ENCODE data around the gene CD55. TPM values are rescaled to one million over a fixed set of nuclear protein-coding genes. Genes with fewer than 3 reads are reported as not detected.
"Not testable (repeated sequence)": the region's sequence is repeated elsewhere in the genome, so short reads cannot be mapped to it uniquely, and the experiment has no call there.

The CD55 gene
- total and polyA plus RNA-seq, 5 donors: 39.7 to 93.4 (median 63.2) TPM

DNA sequence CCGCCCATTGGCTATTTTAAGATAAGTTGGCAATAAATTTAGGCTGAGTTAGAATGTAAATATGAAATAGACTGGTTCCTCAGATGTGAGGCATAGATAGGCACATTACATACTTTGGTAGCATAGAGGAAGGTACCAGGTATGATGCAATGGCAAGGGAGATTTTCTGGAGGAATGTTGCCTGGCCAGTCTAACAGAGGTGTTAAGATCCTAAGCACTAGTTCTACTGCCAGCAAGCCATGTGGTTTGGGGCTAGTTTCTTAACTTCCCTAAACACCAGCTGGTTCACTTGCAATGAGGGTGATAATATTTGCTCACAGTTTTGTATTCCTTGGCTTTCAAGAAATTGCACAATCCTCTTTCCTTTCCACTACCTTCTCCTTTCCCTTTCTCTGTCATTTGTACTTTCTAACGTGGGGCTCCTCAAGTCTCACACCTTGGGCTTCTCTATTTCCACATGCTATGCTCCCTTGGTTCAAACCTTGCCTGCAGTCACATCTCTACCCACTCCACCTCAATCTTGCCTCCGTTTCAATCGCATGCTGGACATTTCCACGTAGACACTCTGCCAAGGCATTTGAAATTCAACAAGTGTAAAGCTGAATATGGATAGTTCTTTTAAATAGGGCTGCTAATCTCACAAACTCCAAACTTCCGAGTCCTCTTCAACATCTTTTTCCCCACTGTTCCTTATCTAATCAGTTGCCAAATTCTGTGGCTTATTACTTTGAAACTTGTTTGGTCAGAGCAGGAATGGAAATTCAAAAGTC is 4.7 kb upstream of the CD55 start:
- WGBS: 30% methylated on average over 6 of the region's 6 CpGs
- ATAC-seq: no peak
- no peak for DNase-seq
- H3K27ac ChIP-seq (ENCODE audit: low read length): no peak overlapping the region
- no peak overlapping the region for H3K4me3 ChIP-seq (ENCODE audit: low read length)
- H3K27me3 ChIP-seq (ENCODE audit: control insufficient read depth, insufficient read depth): no peaks in the 10 kb centered on the region
- H3K4me1 ChIP-seq (ENCODE audit: control insufficient read depth, insufficient read depth, low read length): peaks cover 2% of the 10 kb centered on the region
- no peaks in the 10 kb centered on the region for H3K9me3 ChIP-seq (ENCODE audit: control insufficient read depth, low read length)
- intact Hi-C loops (cut with DNase I): no loop called here

DNA sequence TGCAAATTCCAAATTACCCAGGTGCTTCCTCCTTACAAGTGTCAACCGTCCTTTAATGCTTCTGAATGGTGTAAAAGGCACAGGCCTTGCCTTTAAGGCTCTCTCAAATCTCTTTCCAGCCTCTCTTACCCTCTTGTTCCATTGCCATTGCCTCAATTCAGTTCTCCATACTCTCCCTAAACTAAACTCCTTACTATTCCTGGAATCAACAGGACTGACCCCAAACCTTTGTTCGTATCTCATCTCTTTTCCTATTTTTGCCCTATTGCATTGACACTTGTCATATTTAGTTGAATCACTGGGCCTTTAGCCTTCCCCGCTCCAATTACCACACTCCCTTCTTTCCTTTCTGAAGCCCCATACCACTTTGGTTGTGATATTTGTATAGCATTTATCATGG is 3.9 kb upstream of the CD55 start:
- DNase-seq (no peak), ATAC-seq (no peak)
- Histone ChIP-seq H3K27ac (ENCODE audit: low read length) (no peak overlapping the region), H3K27me3 (ENCODE audit: control insufficient read depth, insufficient read depth) (no peaks in the 10 kb centered on the region), H3K4me3 (ENCODE audit: low read length) (no peak overlapping the region), H3K9me3 (ENCODE audit: control insufficient read depth, low read length) (no peaks in the 10 kb centered on the region), H3K4me1 (ENCODE audit: control insufficient read depth, insufficient read depth, low read length) (peaks cover 2% of the 10 kb centered on the region)
- intact Hi-C loops (cut with DNase I): no loop called here
- 86% methylated on average over 3 of the region's 3 CpGs for WGBS

DNA sequence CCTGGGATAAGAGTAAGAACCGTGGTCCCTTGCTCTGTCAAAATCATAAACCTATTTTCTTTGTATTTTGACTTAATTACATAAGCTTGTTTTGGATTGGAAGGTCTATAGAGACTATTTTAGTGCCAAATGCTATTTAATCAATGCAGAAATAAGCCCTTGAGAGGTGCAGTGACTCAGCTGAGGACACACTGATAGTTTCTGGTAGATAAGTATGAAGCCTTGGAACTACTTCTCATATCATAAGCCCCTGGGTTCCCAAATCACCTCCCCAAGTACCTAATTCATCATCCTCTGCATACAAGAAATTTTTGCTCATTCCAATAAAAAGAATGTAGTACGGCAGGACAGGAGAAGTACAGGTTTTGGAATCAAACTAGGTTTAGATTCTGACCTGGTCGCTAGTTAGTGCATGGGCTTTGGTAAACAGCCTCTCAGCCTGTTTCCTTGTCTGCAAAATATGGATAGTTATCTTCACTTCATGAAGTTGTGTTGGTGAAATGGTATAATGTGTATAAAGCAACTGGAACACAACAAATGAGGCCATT is 3.3 kb upstream of the CD55 start:
- WGBS: 84% methylated on average over 3 of the region's 3 CpGs
- Histone ChIP-seq H3K4me1 (ENCODE audit: control insufficient read depth, insufficient read depth, low read length) (no peaks in the 10 kb centered on the region), H3K27me3 (ENCODE audit: control insufficient read depth, insufficient read depth) (no peaks in the 10 kb centered on the region), H3K9me3 (ENCODE audit: control insufficient read depth, low read length) (no peaks in the 10 kb centered on the region), H3K4me3 (ENCODE audit: low read length) (no peak overlapping the region), H3K27ac (ENCODE audit: low read length) (no peak overlapping the region)
- ATAC-seq (no peak), DNase-seq (no peak)
- intact Hi-C loops (cut with DNase I): no loop called here

DNA sequence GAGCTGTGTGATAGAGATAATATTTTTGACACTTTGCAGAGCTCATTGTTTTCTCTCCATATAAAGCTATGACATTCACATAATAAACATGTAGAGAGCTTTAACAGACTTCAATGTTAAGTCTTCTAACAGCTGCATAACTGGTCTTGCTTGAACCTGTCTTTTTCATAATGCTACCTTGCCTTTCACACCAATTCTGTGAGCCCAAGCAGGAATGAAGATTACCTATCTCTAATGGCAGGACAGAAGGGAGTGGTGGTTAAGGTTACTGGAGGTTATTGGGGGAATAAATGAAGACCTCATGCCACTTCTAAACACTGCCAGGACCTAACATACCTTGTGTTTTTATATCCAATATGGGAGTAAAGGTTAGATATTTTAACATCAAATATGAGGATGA is 2.3 kb upstream of the CD55 start:
- no peaks in the 10 kb centered on the region for H3K9me3 ChIP-seq (ENCODE audit: control insufficient read depth, low read length)
- H3K27ac ChIP-seq (ENCODE audit: low read length): no peak overlapping the region
- no peak for ATAC-seq
- intact Hi-C loops (cut with DNase I): no loop called here
- H3K27me3 ChIP-seq (ENCODE audit: control insufficient read depth, insufficient read depth): no peaks in the 10 kb centered on the region
- DNase-seq: no peak
- no peaks in the 10 kb centered on the region for H3K4me1 ChIP-seq (ENCODE audit: control insufficient read depth, insufficient read depth, low read length)
- no peak overlapping the region for H3K4me3 ChIP-seq (ENCODE audit: low read length)

DNA sequence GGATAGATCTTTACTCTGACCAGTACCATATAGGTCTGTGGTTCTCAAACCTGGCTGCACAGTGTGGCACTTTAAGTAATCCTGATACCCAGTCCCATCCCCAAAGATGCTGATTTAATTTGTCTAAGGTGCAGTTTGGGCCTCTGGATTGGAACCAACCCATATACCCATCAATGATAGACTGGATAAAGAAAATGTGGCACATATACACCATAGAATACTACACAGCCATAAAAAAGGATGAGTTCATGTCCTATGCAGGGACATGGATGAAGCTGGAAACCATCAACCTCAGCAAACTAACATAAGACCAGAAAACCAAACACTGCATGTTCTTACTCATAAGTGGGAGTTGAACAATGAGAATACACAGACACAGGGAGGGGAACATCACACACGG is 1.4 kb upstream of the CD55 start:
- WGBS: 46% methylated on average over 1 of the region's 1 CpG
- H3K9me3 ChIP-seq (ENCODE audit: control insufficient read depth, low read length); H3K4me1 ChIP-seq (ENCODE audit: control insufficient read depth, insufficient read depth, low read length); H3K27me3 ChIP-seq (ENCODE audit: control insufficient read depth, insufficient read depth); DNase-seq; ATAC-seq; H3K27ac ChIP-seq (ENCODE audit: low read length); H3K4me3 ChIP-seq (ENCODE audit: low read length): not testable (repeated sequence)
- intact Hi-C loops (cut with DNase I): loop anchor here in 1 of 4 donors (5.0 kb wide), 1 partner anchor 243 kb away; no protein-coding TSS in a partner anchor

DNA sequence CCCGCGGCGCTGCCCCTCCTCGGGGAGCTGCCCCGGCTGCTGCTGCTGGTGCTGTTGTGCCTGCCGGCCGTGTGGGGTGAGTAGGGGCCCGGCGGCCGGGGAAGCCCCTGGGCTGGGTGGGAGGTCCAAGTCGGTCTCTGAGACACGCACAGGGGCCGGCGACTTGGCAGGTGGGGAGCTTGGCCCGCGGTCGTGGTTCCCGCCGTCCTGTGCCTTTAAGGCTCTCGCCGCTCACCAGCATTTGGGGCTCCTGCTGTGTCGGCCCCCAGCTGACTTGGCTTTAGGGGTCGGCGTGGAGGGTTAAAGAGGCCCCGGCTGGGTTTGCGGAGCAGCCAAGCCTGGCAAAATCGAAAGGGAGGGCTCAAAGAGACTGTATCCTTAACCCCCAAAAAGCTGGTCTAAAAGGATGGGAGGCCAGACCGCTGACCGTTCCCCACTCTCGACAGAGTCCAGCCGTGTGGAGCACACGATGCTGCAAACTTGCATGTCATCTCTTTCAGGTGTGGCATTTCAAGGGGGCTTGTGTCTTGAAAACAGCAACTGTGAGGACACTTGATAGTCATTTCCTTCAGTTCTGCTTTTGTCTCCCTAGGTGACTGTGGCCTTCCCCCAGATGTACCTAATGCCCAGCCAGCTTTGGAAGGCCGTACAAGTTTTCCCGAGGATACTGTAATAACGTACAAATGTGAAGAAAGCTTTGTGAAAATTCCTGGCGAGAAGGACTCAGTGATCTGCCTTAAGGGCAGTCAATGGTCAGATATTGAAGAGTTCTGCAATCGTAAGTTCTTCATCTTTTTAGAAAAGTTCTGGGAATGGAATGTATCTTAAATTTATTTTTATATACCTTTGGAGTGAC is 540 bp downstream of the CD55 start:
- intact Hi-C loops (cut with DNase I): loop anchor here in 1 of 4 donors (5.0 kb wide), 1 partner anchor 245 kb away; no protein-coding TSS in a partner anchor
- H3K4me1 ChIP-seq (ENCODE audit: control insufficient read depth, insufficient read depth, low read length): no peaks in the 10 kb centered on the region
- ATAC-seq (peak; percentile 5 to 8), DNase-seq (peak in 1 of 3 donors; percentile 19)
- H3K27me3 ChIP-seq (ENCODE audit: control insufficient read depth, insufficient read depth): no peaks in the 10 kb centered on the region
- H3K9me3 ChIP-seq (ENCODE audit: control insufficient read depth, low read length): no peaks in the 10 kb centered on the region
- peak overlapping the region; percentile 91 for H3K27ac ChIP-seq (ENCODE audit: low read length)
- WGBS: 1% methylated on average over 37 of the region's 37 CpGs
- peak overlapping the region; percentile 83 for H3K4me3 ChIP-seq (ENCODE audit: low read length)

DNA sequence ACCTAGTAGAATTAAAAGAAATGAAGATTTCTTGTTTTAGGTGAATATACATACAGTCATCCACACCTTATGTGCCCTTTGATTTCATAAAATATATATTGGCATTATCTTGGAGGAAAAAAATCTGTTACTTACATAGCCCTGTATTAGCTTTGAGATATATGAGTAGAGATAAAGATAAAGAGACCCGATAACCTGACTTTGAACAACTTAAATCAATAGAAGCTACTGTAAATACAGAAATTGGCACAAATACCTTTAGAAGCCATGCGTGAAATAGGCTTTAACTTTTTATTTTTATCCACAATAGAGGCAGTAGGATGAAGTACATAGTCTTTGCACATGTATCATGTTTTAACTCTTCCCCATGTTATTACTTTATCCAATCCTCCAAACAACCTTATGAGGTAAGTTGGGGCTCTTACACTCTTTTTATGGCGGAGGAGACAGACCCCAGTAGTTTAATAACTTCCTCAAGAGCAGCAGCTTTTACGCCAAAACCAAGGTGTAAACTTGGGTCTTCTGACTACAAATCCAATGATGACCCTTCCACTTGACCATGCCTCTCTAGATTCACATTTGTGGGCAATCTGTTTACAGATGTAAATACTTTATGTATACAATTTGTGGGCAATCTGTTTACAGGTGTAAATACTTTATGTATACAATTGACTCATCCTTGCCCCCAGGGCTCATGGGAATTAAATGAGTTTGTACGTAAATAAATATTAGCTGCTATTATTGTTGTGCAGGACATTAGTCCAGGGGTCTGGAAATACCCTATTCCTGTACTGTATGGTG is 2.1 kb downstream of the CD55 start:
- H3K9me3 ChIP-seq (ENCODE audit: control insufficient read depth, low read length): peaks cover 3% of the 10 kb centered on the region
- no peak overlapping the region for H3K27ac ChIP-seq (ENCODE audit: low read length)
- WGBS: 93% methylated on average over 5 of the region's 5 CpGs
- intact Hi-C loops (cut with DNase I): loop anchor here in 1 of 4 donors (5.0 kb wide), 1 partner anchor 246 kb away; no protein-coding TSS in a partner anchor
- ATAC-seq: no peak
- H3K27me3 ChIP-seq (ENCODE audit: control insufficient read depth, insufficient read depth): no peaks in the 10 kb centered on the region
- H3K4me1 ChIP-seq (ENCODE audit: control insufficient read depth, insufficient read depth, low read length): no peaks in the 10 kb centered on the region
- no peak for DNase-seq
- H3K4me3 ChIP-seq (ENCODE audit: low read length): peak overlapping the region; percentile 6

DNA sequence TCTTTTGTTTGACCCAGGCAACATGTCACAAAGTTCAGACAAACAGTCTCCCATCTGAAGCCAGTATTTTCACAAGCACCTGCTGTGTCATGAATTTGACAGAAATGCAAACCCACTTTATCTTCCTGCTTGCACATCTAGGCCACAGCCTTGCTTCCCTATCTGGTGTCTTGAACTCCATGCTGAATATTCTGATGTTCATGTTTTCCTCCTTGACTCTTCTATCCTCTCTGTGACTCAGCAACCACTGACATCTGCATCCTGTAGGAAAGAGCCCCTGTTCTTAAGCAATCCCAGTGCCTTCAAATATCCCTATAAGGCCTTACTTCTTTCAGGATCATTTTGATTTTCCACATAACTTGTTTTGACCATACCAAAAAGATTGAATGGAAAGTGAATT is 6.5 kb downstream of the CD55 start:
- no peaks in the 10 kb centered on the region for H3K27me3 ChIP-seq (ENCODE audit: control insufficient read depth, insufficient read depth)
- ATAC-seq: peak in 1 of 2 donors; percentile 38
- H3K27ac ChIP-seq (ENCODE audit: low read length): no peak overlapping the region
- H3K9me3 ChIP-seq (ENCODE audit: control insufficient read depth, low read length): peaks cover 3% of the 10 kb centered on the region
- no peak overlapping the region for H3K4me3 ChIP-seq (ENCODE audit: low read length)
- intact Hi-C loops (cut with DNase I): no loop called here
- no peak for DNase-seq
- peaks cover 1% of the 10 kb centered on the region for H3K4me1 ChIP-seq (ENCODE audit: control insufficient read depth, insufficient read depth, low read length)

DNA sequence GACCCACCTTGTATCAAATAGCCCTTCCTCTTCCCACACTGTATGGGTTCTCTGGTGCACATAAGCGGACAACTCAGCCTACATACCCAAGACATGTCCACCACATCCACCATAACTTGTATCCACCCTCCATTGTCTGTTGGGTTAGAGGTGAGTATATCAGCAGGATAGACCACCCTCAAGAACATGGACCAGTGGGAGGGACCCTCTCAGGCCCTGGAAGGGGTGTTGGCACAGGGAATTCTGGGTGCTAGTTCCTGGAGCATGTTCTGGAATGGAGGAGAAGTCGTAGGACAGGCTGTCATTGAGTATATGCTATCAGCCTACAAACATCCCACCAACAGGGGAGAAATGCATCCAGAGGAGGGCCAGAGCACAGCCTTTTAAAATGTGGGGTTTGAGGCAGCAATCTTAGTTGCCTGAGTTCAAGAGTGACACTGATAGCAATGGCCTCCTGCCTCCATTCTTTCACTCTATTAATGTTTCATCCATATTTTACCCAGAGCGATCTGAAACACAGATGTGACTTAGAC is 7.5 kb downstream of the CD55 start:
- Histone ChIP-seq H3K9me3 (ENCODE audit: control insufficient read depth, low read length) (peaks cover 3% of the 10 kb centered on the region), H3K27me3 (ENCODE audit: control insufficient read depth, insufficient read depth) (no peaks in the 10 kb centered on the region), H3K4me1 (ENCODE audit: control insufficient read depth, insufficient read depth, low read length) (peaks cover 1% of the 10 kb centered on the region), H3K27ac (ENCODE audit: low read length) (no peak overlapping the region), H3K4me3 (ENCODE audit: low read length) (no peak overlapping the region)
- 97% methylated on average over 3 of the region's 3 CpGs for WGBS
- intact Hi-C loops (cut with DNase I): no loop called here
- ATAC-seq: peak in 1 of 2 donors; percentile 16
- no peak for DNase-seq

DNA sequence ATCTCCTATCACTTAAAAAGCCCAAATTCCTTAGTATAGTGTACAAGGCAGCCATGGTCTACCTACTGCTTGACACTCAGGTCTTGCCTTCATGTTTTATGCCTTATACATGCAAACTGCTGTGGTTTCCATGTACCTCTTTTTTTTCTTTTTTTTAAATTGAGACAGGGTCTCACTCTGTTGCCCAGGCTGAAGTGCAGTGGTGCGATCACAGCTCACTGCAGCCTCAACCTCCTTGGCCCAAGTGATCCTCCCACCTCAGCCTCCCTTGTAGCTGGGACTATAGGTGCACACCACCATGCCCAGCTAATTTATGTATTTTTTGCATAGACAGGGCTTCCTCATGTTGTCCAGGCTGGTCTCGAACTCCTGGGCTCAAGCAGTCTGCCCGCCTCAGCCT is 8.0 kb downstream of the CD55 start:
- WGBS: over 99% methylated on average over 3 of the region's 3 CpGs
- intact Hi-C loops (cut with DNase I): no loop called here
- ATAC-seq (peak in 1 of 2 donors; percentile 25), DNase-seq (no peak)
- H3K4me1 ChIP-seq (ENCODE audit: control insufficient read depth, insufficient read depth, low read length): peaks cover 1% of the 10 kb centered on the region
- H3K27me3 ChIP-seq (ENCODE audit: control insufficient read depth, insufficient read depth): no peaks in the 10 kb centered on the region
- H3K4me3 ChIP-seq (ENCODE audit: low read length): no peak overlapping the region
- peaks cover 3% of the 10 kb centered on the region for H3K9me3 ChIP-seq (ENCODE audit: control insufficient read depth, low read length)
- H3K27ac ChIP-seq (ENCODE audit: low read length): no peak overlapping the region
